Measurements from ENCODE around the gene PCGF6. TPM values are rescaled to one million over a fixed set of nuclear protein-coding genes. Genes with fewer than 3 reads are reported as not detected.
A peak's percentile ranks its signal among the peaks of the same experiment; 100 is the strongest.

The PCGF6 gene
- total RNA-seq, 1 donor from 2014 or later: 22.4 TPM

GRCh38 chr10:103353281-103353680 is 2.3 kb upstream of the PCGF6 start:
- TF ChIP-seq, protein P1, sequence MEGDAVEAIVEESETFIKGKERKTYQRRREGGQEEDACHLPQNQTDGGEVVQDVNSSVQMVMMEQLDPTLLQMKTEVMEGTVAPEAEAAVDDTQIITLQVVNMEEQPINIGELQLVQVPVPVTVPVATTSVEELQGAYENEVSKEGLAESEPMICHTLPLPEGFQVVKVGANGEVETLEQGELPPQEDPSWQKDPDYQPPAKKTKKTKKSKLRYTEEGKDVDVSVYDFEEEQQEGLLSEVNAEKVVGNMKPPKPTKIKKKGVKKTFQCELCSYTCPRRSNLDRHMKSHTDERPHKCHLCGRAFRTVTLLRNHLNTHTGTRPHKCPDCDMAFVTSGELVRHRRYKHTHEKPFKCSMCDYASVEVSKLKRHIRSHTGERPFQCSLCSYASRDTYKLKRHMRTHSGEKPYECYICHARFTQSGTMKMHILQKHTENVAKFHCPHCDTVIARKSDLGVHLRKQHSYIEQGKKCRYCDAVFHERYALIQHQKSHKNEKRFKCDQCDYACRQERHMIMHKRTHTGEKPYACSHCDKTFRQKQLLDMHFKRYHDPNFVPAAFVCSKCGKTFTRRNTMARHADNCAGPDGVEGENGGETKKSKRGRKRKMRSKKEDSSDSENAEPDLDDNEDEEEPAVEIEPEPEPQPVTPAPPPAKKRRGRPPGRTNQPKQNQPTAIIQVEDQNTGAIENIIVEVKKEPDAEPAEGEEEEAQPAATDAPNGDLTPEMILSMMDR (conservative IDR thresholded peaks at IDR 0.05; ENCODE audit: low read depth, low read length): no peak
- H3K4me3 ChIP-seq (ENCODE audit: low read depth, low read length): no peak overlapping the region
- DNase-seq (ENCODE audit: low read depth): no peak

DNA sequence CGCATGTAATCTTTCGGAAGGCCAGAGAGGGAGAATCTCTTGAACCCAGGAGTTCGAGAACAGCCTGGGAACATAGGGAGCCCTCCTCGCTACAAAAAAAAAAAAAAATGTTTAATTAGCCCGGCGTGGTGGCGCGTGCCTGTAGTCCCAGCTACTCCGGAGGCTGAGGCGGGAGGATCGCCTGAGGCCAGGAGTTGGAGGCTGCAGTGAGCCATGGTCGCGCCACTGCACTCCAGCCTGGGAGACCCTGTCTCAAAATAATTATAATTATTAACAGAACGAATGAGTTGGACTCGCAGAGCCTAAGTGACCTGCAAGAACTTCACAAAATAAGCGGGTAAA is 794 bp downstream of the PCGF6 start:
- no peak for DNase-seq (ENCODE audit: low read depth)
- H3K4me3 ChIP-seq (ENCODE audit: low read depth, low read length): peak overlapping the region; percentile 93
- TF ChIP-seq, protein P1 (conservative IDR thresholded peaks at IDR 0.05; ENCODE audit: low read depth, low read length): no peak

- TF ChIP-seq, protein P1 (conservative IDR thresholded peaks at IDR 0.05; ENCODE audit: low read depth, low read length): no peak
- no peak overlapping the region for H3K4me3 ChIP-seq (ENCODE audit: low read depth, low read length)
- DNase-seq (ENCODE audit: low read depth): no peak
These were observed 14.6 kb downstream of the PCGF6 start for GRCh38 chr10:103336370-103336769.

GRCh38 chr10:103334567-103334966 is 16.4 kb downstream of the PCGF6 start:
- TF ChIP-seq, protein P1 (conservative IDR thresholded peaks at IDR 0.05; ENCODE audit: low read depth, low read length): no peak
- DNase-seq (ENCODE audit: low read depth): no peak
- no peak overlapping the region for H3K4me3 ChIP-seq (ENCODE audit: low read depth, low read length)

DNA sequence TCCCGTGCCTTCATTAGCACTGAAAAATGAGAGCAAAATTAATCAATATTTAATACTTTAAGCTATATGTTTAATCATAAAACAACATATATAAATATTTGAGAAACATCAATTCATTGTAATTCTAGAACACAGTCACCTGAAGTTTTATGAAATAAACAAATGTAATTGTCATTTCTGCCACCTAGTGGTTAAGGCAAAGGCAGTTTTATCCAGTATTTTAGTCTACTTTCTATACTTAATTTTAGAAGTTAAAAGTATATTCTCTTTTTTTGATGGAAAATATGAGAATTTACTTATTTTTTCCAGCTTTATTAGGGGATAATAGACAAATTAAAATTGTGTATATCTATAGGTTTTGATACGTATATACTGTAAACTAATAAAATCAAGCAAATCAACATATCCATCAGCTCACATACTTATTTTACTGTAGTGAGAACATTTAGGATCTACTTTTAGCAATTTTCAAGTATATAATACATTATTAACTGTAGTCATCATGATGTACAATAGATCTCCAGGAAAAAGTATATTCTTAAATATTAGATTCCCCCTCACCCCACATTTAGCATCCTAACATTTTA is 16.9 kb downstream of the PCGF6 start:
- no peak for DNase-seq (ENCODE audit: low read depth)
- H3K4me3 ChIP-seq (ENCODE audit: low read depth, low read length): no peak overlapping the region

DNA sequence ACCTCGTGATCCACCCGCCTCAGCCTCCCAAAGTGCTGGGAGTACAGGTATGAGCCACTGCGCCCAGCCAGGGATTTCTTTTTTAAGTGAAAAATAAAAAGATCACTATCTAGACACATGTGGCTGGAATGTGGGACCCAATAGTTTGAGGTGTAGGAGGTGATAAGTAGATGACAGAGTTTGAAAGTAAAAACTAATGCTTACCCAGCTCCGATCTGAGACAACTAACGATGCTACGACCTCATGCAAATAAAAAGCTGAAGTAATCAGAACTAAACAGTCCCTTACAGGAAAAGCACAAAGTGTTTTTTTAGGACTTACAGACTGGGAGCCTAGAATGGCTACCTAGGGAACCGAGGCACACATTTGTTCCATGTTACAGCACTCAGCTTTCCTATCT is 23.0 kb downstream of the PCGF6 start:
- TF ChIP-seq, protein P1 (conservative IDR thresholded peaks at IDR 0.05; ENCODE audit: low read depth, low read length): no peak
- no peak for DNase-seq (ENCODE audit: low read depth)
- no peak overlapping the region for H3K4me3 ChIP-seq (ENCODE audit: low read depth, low read length)

More for the DNA sequence above, 16.9 kb downstream of the PCGF6 start:
- TF ChIP-seq, protein P1 (conservative IDR thresholded peaks at IDR 0.05; ENCODE audit: low read depth, low read length): peak; percentile 57

- no peak overlapping the region for H3K4me3 ChIP-seq (ENCODE audit: low read depth, low read length)
- TF ChIP-seq, protein P1 (conservative IDR thresholded peaks at IDR 0.05; ENCODE audit: low read depth, low read length): no peak
- DNase-seq (ENCODE audit: low read depth): no peak
These were observed 34.9 kb downstream of the PCGF6 start for GRCh38 chr10:103316087-103316486.
